Measurements from ENCODE around the gene IER2.
"Not testable (repeated sequence)": the region's sequence is repeated elsewhere in the genome, so short reads cannot be mapped to it uniquely, and the experiment has no call there.

Gene IER2

GRCh38 chr19:13181747-13182388 lies 31.7 kb downstream of the IER2 start:
- DNase-seq (ENCODE audit: low read depth) = no peak
- no peak overlapping the region for H3K4me3 ChIP-seq (ENCODE audit: control insufficient read depth, low read depth, low read length)
- TF ChIP-seq CTCF (IDR thresholded peaks at IDR 0.05; ENCODE audit: control insufficient read depth, insufficient read depth, low read depth, low read length, missing control alignments) = no peak

- H3K4me3 ChIP-seq (ENCODE audit: control insufficient read depth, low read depth, low read length); DNase-seq (ENCODE audit: low read depth): not testable (repeated sequence)
Measured at GRCh38 chr19:13184926-13185325, 34.7 kb downstream of the IER2 start.

GRCh38 chr19:13185763-13186657 lies 35.8 kb downstream of the IER2 start:
- H3K4me3 ChIP-seq (ENCODE audit: control insufficient read depth, low read depth, low read length); DNase-seq (ENCODE audit: low read depth): not testable (repeated sequence)

- H3K4me3 ChIP-seq (ENCODE audit: control insufficient read depth, low read depth, low read length); DNase-seq (ENCODE audit: low read depth): not testable (repeated sequence)
Measured at GRCh38 chr19:13186688-13187087, 36.5 kb downstream of the IER2 start.

- no peak for DNase-seq (ENCODE audit: low read depth)
- no peak for TF ChIP-seq CTCF (IDR thresholded peaks at IDR 0.05; ENCODE audit: control insufficient read depth, insufficient read depth, low read depth, low read length, missing control alignments)
- H3K4me3 ChIP-seq (ENCODE audit: control insufficient read depth, low read depth, low read length) = no peak overlapping the region
Measured at GRCh38 chr19:13187419-13187818, 37.2 kb downstream of the IER2 start.

GRCh38 chr19:13189600-13189999 lies 39.4 kb downstream of the IER2 start:
- no peak for DNase-seq (ENCODE audit: low read depth)
- no peak for TF ChIP-seq CTCF (IDR thresholded peaks at IDR 0.05; ENCODE audit: control insufficient read depth, insufficient read depth, low read depth, low read length, missing control alignments)
- H3K4me3 ChIP-seq (ENCODE audit: control insufficient read depth, low read depth, low read length) = no peak overlapping the region

- no peak for DNase-seq (ENCODE audit: low read depth)
- H3K4me3 ChIP-seq (ENCODE audit: control insufficient read depth, low read depth, low read length) = no peak overlapping the region
- TF ChIP-seq CTCF (IDR thresholded peaks at IDR 0.05; ENCODE audit: control insufficient read depth, insufficient read depth, low read depth, low read length, missing control alignments) = no peak
Measured at GRCh38 chr19:13190781-13191540, 40.8 kb downstream of the IER2 start.

GRCh38 chr19:13195678-13196077 lies 45.5 kb downstream of the IER2 start:
- no peak for TF ChIP-seq CTCF (IDR thresholded peaks at IDR 0.05; ENCODE audit: control insufficient read depth, insufficient read depth, low read depth, low read length, missing control alignments)
- DNase-seq (ENCODE audit: low read depth) = no peak
- H3K4me3 ChIP-seq (ENCODE audit: control insufficient read depth, low read depth, low read length) = no peak overlapping the region
